ENCODE results near the gene MEGF9. TPM values are rescaled to one million over a fixed set of nuclear protein-coding genes. Genes with fewer than 3 reads are reported as not detected.

MEGF9 gene
- total RNA-seq, 1 donor from 2014 or later, result 17.7 TPM

- no peak overlapping the region for H3K27ac ChIP-seq (ENCODE audit: low read depth, low read length)
- no peak overlapping the region for H2AFZ ChIP-seq (ENCODE audit: low read depth, low read length)
- Mint-ChIP-seq H3K36me3 (ENCODE audit: low read depth, unreplicated experiment) (no peaks in the 10 kb centered on the region), H3K27me3 (ENCODE audit: low read depth, unreplicated experiment) (no peaks in the 10 kb centered on the region), H3K27ac (ENCODE audit: unreplicated experiment) (no peak overlapping the region), H3K4me3 (ENCODE audit: unreplicated experiment) (no peak overlapping the region), H3K9me3 (ENCODE audit: unreplicated experiment) (no peaks in the 10 kb centered on the region), H3K4me1 (ENCODE audit: low read depth, unreplicated experiment) (peaks cover 12% of the 10 kb centered on the region)
- FAIRE-seq, result no peak
- no peak overlapping the region for H3K4me2 ChIP-seq (ENCODE audit: low read length)
- H3K79me2 ChIP-seq (ENCODE audit: insufficient read depth, low read length), result no peaks in the 10 kb centered on the region
- peaks cover 7% of the 10 kb centered on the region for H3K27me3 ChIP-seq (ENCODE audit: insufficient read depth, low read length)
- H3K4me3 ChIP-seq (ENCODE audit: insufficient read depth, low read depth, low read length), result no peak overlapping the region
- no peaks in the 10 kb centered on the region for H3K9me3 ChIP-seq (ENCODE audit: insufficient read depth, low read depth, low read length)
- DNase-seq (ENCODE audit: low read depth), result no peak
- no peaks in the 10 kb centered on the region for H3K36me3 ChIP-seq (ENCODE audit: insufficient read depth, low read length)
- TF ChIP-seq EZH2 (IDR thresholded peaks at IDR 0.05; ENCODE audit: insufficient read depth, low read length), result no peak
- TF ChIP-seq, protein P1, sequence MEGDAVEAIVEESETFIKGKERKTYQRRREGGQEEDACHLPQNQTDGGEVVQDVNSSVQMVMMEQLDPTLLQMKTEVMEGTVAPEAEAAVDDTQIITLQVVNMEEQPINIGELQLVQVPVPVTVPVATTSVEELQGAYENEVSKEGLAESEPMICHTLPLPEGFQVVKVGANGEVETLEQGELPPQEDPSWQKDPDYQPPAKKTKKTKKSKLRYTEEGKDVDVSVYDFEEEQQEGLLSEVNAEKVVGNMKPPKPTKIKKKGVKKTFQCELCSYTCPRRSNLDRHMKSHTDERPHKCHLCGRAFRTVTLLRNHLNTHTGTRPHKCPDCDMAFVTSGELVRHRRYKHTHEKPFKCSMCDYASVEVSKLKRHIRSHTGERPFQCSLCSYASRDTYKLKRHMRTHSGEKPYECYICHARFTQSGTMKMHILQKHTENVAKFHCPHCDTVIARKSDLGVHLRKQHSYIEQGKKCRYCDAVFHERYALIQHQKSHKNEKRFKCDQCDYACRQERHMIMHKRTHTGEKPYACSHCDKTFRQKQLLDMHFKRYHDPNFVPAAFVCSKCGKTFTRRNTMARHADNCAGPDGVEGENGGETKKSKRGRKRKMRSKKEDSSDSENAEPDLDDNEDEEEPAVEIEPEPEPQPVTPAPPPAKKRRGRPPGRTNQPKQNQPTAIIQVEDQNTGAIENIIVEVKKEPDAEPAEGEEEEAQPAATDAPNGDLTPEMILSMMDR (IDR thresholded peaks at IDR 0.05; ENCODE audit: insufficient read depth, low read depth, low read length), result no peak
- no peaks in the 10 kb centered on the region for H4K20me1 ChIP-seq (ENCODE audit: insufficient read depth, low read length)
- no peak overlapping the region for H3K9ac ChIP-seq (ENCODE audit: low read length)
- peaks cover under 1% of the 10 kb centered on the region for H3K4me1 ChIP-seq (ENCODE audit: insufficient read depth, low read length)
Measured at GRCh38 chr9:120736881-120737280, 22.6 kb upstream of the MEGF9 start.

DNA sequence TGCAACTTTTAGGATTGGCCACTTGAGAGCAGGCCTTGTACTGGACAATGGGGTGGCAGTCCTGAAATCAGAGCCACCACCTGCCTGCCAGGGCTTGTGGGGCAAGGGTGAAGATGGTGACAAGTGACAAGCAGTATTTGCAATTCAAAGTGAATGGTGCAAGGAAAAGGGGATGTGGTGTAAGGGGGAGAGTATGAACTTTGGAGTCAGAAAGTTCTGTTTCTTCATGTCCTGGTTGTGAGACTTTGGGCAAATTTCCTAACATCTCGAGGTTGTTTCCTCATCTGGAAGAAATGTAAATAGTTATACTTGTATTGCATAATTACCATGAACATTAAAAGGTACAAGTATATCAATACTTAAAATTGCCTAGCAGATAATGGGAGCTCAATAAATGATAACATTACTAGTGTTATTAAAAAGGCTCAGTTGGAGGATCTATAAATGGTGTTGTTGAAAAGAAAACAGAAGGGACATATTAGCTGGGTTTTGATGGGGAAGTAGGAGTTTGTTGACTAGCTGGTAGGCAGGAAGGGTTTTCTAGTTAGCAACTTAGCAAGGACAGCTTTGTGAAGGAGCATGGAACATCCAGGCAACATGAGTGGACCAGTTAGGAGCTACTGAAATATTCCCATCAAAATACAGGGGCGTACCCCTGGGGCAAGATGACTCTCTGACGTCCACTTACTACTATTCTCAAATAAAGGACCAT, 21.3 kb upstream of the MEGF9 start:
- Mint-ChIP-seq H3K27ac (ENCODE audit: unreplicated experiment) (no peak overlapping the region), H3K36me3 (ENCODE audit: low read depth, unreplicated experiment) (no peaks in the 10 kb centered on the region), H3K9me3 (ENCODE audit: unreplicated experiment) (no peaks in the 10 kb centered on the region), H3K4me3 (ENCODE audit: unreplicated experiment) (no peak overlapping the region), H3K4me1 (ENCODE audit: low read depth, unreplicated experiment) (peaks cover 24% of the 10 kb centered on the region), H3K27me3 (ENCODE audit: low read depth, unreplicated experiment) (no peaks in the 10 kb centered on the region)
- no peak overlapping the region for H3K4me2 ChIP-seq (ENCODE audit: low read length)
- no peaks in the 10 kb centered on the region for H3K36me3 ChIP-seq (ENCODE audit: insufficient read depth, low read length)
- H3K9me3 ChIP-seq (ENCODE audit: insufficient read depth, low read depth, low read length), result no peaks in the 10 kb centered on the region
- TF ChIP-seq, protein P1 (IDR thresholded peaks at IDR 0.05; ENCODE audit: insufficient read depth, low read depth, low read length), result no peak
- no peak for TF ChIP-seq EZH2 (IDR thresholded peaks at IDR 0.05; ENCODE audit: insufficient read depth, low read length)
- no peak for DNase-seq (ENCODE audit: low read depth)
- H3K4me3 ChIP-seq (ENCODE audit: insufficient read depth, low read depth, low read length), result no peak overlapping the region
- no peak for FAIRE-seq
- H2AFZ ChIP-seq (ENCODE audit: low read depth, low read length), result no peak overlapping the region
- H3K79me2 ChIP-seq (ENCODE audit: insufficient read depth, low read length), result no peaks in the 10 kb centered on the region
- H3K27ac ChIP-seq (ENCODE audit: low read depth, low read length), result no peak overlapping the region
- peaks cover 7% of the 10 kb centered on the region for H3K27me3 ChIP-seq (ENCODE audit: insufficient read depth, low read length)
- peaks cover 13% of the 10 kb centered on the region for H3K4me1 ChIP-seq (ENCODE audit: insufficient read depth, low read length)
- peaks cover 3% of the 10 kb centered on the region for H4K20me1 ChIP-seq (ENCODE audit: insufficient read depth, low read length)
- no peak overlapping the region for H3K9ac ChIP-seq (ENCODE audit: low read length)

Data from astrocyte (in vitro differentiated cells and primary cell).